HepG2 (cell line): Measurements from ENCODE around the gene FITM2. TPM values are rescaled to one million over a fixed set of nuclear protein-coding genes. Genes with fewer than 3 reads are reported as not detected.

ENCODE experiments used
- ATAC-seq: fragments of 200-7000 bp; cut with Tn5 transposase; 3 replicates; pipeline ENCODE4 v1.9.1; 2020; ENCODE audit warnings: mild to moderate bottlenecking, moderate library complexity
- BruUV-seq: library from RNA; stranded (reverse); fragments of 400-500 nt; replicated peaks from 2 replicates; lab custom pipeline; 2021; lab: Mats Ljungman, UMichigan
- CTCF ChIA-PET: fragments of 300-600 bp; formaldehyde crosslinking; extraction: SDS; loops from one replicate; lab custom pipeline; 2021; ENCODE audit warnings: low total read pairs, inconsistent platforms, low intra/inter-chr PET ratio; lab: Yijun Ruan, JAX
- POLR2A ChIA-PET: fragments of 350-600 bp; sonication (Branson Sonifier 250); formaldehyde crosslinking; loops from one replicate; lab custom pipeline; 2020; ENCODE audit warnings: antibody characterized with exemption, inconsistent platforms; lab: Yijun Ruan, JAX
- DNase-seq: peaks from one replicate; pipeline ENCODE4 v3.0.0-alpha.2; 2015; ENCODE audit warnings: low spot score
- FAIRE-seq: peaks from 3 replicates; lab custom pipeline; 2011; peaks lifted over from hg19 to GRCh38; lab: Jason Lieb, UNC
- H2AFZ ChIP-seq: one replicate; pipeline ENCODE4 v1.6.1; 2011; ENCODE audit warnings: low read length, inconsistent platforms
- H3K27ac ChIP-seq: fragments of 300-600 bp; 3 replicates; pipeline ENCODE4 v1.8.0; 2011; ENCODE audit warnings: mixed run types, mild to moderate bottlenecking, mixed read lengths, low read length, inconsistent platforms; ENCODE audit not compliant: insufficient read depth; ENCODE audit errors: extremely low read length
- H3K27me3 ChIP-seq, 2 experiments: fragments of 200-600 bp in 1 of 2; 2 replicates in 1 of 2; 3 replicates in 1 of 2; pipeline versions ENCODE4 v1.6.0 to v1.8.0; 2011; ENCODE audit warnings: low read length in 2 of 2, mild to moderate bottlenecking in 2 of 2, moderate library complexity in 2 of 2, inconsistent platforms in 1 of 2; ENCODE audit not compliant: insufficient read depth in 2 of 2, control insufficient read depth in 1 of 2
- H3K36me3 ChIP-seq, 2 experiments: fragments of 200-600 bp in 1 of 2; replicated peaks in 1 of 2; 2 replicates in 1 of 2; 3 replicates in 1 of 2; pipeline versions ENCODE4 v1.5.1 to v1.8.0; 2011; ENCODE audit warnings: low read length in 2 of 2, inconsistent platforms in 1 of 2; ENCODE audit not compliant: insufficient read depth in 2 of 2, control insufficient read depth in 1 of 2
- H3K4me1 ChIP-seq: 2 replicates; pipeline ENCODE4 v1.5.1; 2012; ENCODE audit warnings: low read length, inconsistent platforms; ENCODE audit not compliant: insufficient read depth
- H3K4me2 ChIP-seq: 2 replicates; pipeline ENCODE4 v1.6.0; 2011; ENCODE audit warnings: low read depth, low read length, inconsistent platforms
- H3K4me3 ChIP-seq, 3 experiments: fragments of 200-600 bp in 1 of 3; sonication (generic), shearing (Covaris generic) in 1 of 3; replicated peaks in 1 of 3; 2 replicates each; pipeline ENCODE4 v1.5.1; 2011 to 2016; ENCODE audit warnings: low read length in 3 of 3, inconsistent platforms in 2 of 3, low read depth in 2 of 3, mild to moderate bottlenecking in 2 of 3, control low read depth in 1 of 3, mixed read lengths in 1 of 3; ENCODE audit not compliant: insufficient read depth in 1 of 3
- H3K79me2 ChIP-seq: one replicate; pipeline ENCODE4 v1.6.1; 2011; ENCODE audit warnings: low read length, inconsistent platforms; ENCODE audit not compliant: insufficient read depth
- H3K9ac ChIP-seq: 2 replicates; pipeline ENCODE4 v1.6.0; 2011; ENCODE audit warnings: mild to moderate bottlenecking, low read depth, low read length, inconsistent platforms; ENCODE audit not compliant: insufficient read depth
- H3K9me3 ChIP-seq: 2 replicates; pipeline ENCODE4 v1.5.1; 2012; ENCODE audit warnings: mild to moderate bottlenecking, low read length
- H4K20me1 ChIP-seq: 2 replicates; pipeline ENCODE4 v1.6.0; 2011; ENCODE audit warnings: inconsistent platforms, mild to moderate bottlenecking, low read length, moderate library complexity; ENCODE audit not compliant: insufficient read depth
- CREB1 ChIP-seq, 2 experiments: fragments of 450-650 bp in 1 of 2; IDR thresholded peaks; 2 replicates each; pipeline ENCODE4 v1.6.1; 2016 to 2017; ENCODE audit warnings: control low read depth in 1 of 2, mild to moderate bottlenecking in 1 of 2, missing compliant biosample characterization in 1 of 2, missing genetic modification characterization in 1 of 2
- IKZF4 ChIP-seq: sonication (generic); formaldehyde crosslinking; IDR thresholded peaks from 2 replicates; pipeline ENCODE4 v1.5.1; 2020; ENCODE audit warnings: borderline replicate concordance, mild to moderate bottlenecking, low read depth, missing genetic modification reagents; ENCODE audit errors: not compliant biosample characterization
- NFRKB ChIP-seq: fragments of 450-650 bp; IDR thresholded peaks from 2 replicates; pipeline ENCODE4 v1.6.1; 2017
- NONO ChIP-seq, 2 experiments: fragments of 450-650 bp in 1 of 2; sonication (generic) in 1 of 2; formaldehyde crosslinking in 1 of 2; IDR thresholded peaks in 1 of 2; conservative IDR thresholded peaks in 1 of 2; 2 replicates each; pipeline versions ENCODE4 v1.6.1 to v1.8.0; 2017 to 2022; ENCODE audit warnings: mild to moderate bottlenecking in 1 of 2, missing genetic modification reagents in 1 of 2, moderate library complexity in 1 of 2
- NPAS2 ChIP-seq: sonication (generic); formaldehyde crosslinking; IDR thresholded peaks from 2 replicates; pipeline ENCODE4 v1.8.0; 2022; ENCODE audit warnings: mild to moderate bottlenecking, missing genetic modification reagents, borderline replicate concordance
- RAD21 ChIP-seq: fragments of 450-650 bp; formaldehyde crosslinking; IDR thresholded peaks from 2 replicates; pipeline ENCODE4 v1.5.0; 2020; ENCODE audit warnings: mild to moderate bottlenecking
- SALL2 ChIP-seq: sonication (generic); formaldehyde crosslinking; IDR thresholded peaks from 2 replicates; pipeline ENCODE4 v1.8.1; 2023; ENCODE audit warnings: mild to moderate bottlenecking, missing genetic modification reagents, inconsistent platforms
- SNAPC4 ChIP-seq: sonication (generic); formaldehyde crosslinking; IDR thresholded peaks from 2 replicates; pipeline ENCODE4 v1.4.0; 2020; ENCODE audit warnings: mild to moderate bottlenecking, missing genetic modification reagents
- SOX6 ChIP-seq, 2 experiments: fragments of 450-650 bp in 1 of 2; sonication (generic) in 1 of 2; formaldehyde crosslinking in 1 of 2; IDR thresholded peaks; 2 replicates each; pipeline versions ENCODE4 v1.4.0 to v1.6.1; 2017 to 2020; ENCODE audit warnings: antibody characterized with exemption in 1 of 2, mild to moderate bottlenecking in 1 of 2, missing genetic modification reagents in 1 of 2
- ZFP36L2 ChIP-seq: sonication (generic); formaldehyde crosslinking; IDR thresholded peaks from 2 replicates; pipeline ENCODE4 v1.4.0; 2020; ENCODE audit warnings: missing genetic modification reagents
- ZNF205 ChIP-seq: IDR thresholded peaks from 2 replicates; pipeline ENCODE4 v1.6.1; 2018; ENCODE audit warnings: missing biosample characterization, missing genetic modification reagents
- ZNF225 ChIP-seq: sonication (generic); formaldehyde crosslinking; IDR thresholded peaks from 2 replicates; pipeline ENCODE4 v1.4.0; 2020; ENCODE audit warnings: mild to moderate bottlenecking, missing genetic modification reagents
- ZNF513 ChIP-seq: sonication (generic); formaldehyde crosslinking; conservative IDR thresholded peaks from 2 replicates; pipeline ENCODE4 v1.5.0; 2020; ENCODE audit warnings: missing genetic modification reagents
- ZNF672 ChIP-seq: sonication (generic); formaldehyde crosslinking; IDR thresholded peaks from 2 replicates; pipeline ENCODE4 v1.8.1; 2022; ENCODE audit warnings: missing genetic modification reagents
- ZNF766 ChIP-seq: sonication (generic); formaldehyde crosslinking; IDR thresholded peaks from 2 replicates; pipeline ENCODE4 v1.5.0; 2020; ENCODE audit warnings: missing genetic modification reagents, borderline replicate concordance
- ZNF777 ChIP-seq: sonication (generic); formaldehyde crosslinking; IDR thresholded peaks from 2 replicates; pipeline ENCODE4 v1.4.0; 2020; ENCODE audit warnings: missing genetic modification reagents
- ZNF792 ChIP-seq: IDR thresholded peaks from 2 replicates; pipeline ENCODE4 v1.6.1; 2016
- ZNF839 ChIP-seq: sonication (generic); formaldehyde crosslinking; IDR thresholded peaks from 2 replicates; pipeline ENCODE4 v1.4.0; 2020; ENCODE audit warnings: missing genetic modification reagents, mild to moderate bottlenecking, borderline replicate concordance
- in situ Hi-C: cut with HindIII; loops from 2 replicates; pipeline ENCODE4 v1.10.0; 2017; ENCODE audit warnings: low pct_unique_long_range_greater_than_20kb; ENCODE audit not compliant: extremely low pct_ligation_motif_present
- intact Hi-C: fragments of 100-400 bp; cut with micrococcal nuclease; formaldehyde crosslinking; loops from one replicate; pipeline ENCODE4 v1.10.0; 2022; ENCODE audit not compliant: unreplicated experiment
- polyA plus RNA-seq, 8 experiments: library from polyadenylated mRNA; depleted of rRNA in 3 of 8; stranded (reverse) in 7 of 8; unstranded in 1 of 8; fragments of >200 nt; fragmentation: Illumina TruSeq in 4 of 8; extraction: Trizol in 4 of 8; gene quantifications; 2 replicates each; pipeline versions ENCODE4 v1.2.1 to v1.2.3, GENCODE V29; 2011 to 2016; ENCODE audit warnings: low read depth in 4 of 8, missing spikeins in 1 of 8, mixed read lengths in 1 of 8; ENCODE audit not compliant: insufficient read depth in 1 of 8
- total RNA-seq, 5 experiments: library from RNA; depleted of rRNA; stranded (reverse); fragments of >200 nt; fragmentation: Illumina TruSeq; extraction: Trizol; gene quantifications; 2 replicates each; pipeline ENCODE4 v1.2.3, GENCODE V29; 2016; ENCODE audit warnings: low read depth in 1 of 5
- TF ChIP-seq, protein P1 (sequence below): IDR thresholded peaks from 2 replicates; pipeline ENCODE4 v1.6.1; 2012; ENCODE audit warnings: inconsistent platforms

The FITM2 gene
- total and polyA plus RNA-seq, 2 of the 13 experiments (the other 11 are each of a cell fraction or from before 2014, with no cell fraction given), result 9.6 to 24.5 TPM

DNA sequence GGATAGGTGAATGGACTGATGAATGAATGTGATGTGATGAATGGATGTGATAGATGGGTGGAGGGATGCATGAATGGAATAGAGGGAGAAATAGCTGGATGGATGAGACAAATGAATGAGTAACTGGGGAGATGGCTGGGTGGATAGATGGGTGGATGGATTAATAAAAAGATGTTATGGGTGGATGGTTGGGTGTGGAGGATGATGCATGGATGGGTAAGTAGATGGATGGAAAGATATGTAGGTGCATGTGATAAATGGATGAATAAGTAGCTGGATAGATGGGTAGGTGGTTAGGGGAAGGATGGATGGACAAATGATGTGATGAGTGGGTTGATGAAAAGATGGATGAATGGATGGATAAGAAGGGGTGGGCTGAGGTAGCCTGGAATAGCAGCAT, 49.2 kb upstream of the FITM2 start:
- ATAC-seq (no peak), DNase-seq (no peak), FAIRE-seq (no peak)
- CTCF ChIA-PET, result no interaction called here
- no peaks in the 10 kb centered on the region; a peak in 1 of 5 replicates for H3K27me3 ChIP-seq
- no peaks in the 10 kb centered on the region for H3K9me3 ChIP-seq
- no peak overlapping the region for H3K4me2 ChIP-seq
- H3K36me3 ChIP-seq, result peaks cover 3 to 9% of the 10 kb centered on the region in 2 experiments; a peak in 4 of 5 replicates
- POLR2A ChIA-PET, result interaction anchor here (1.3 kb wide), 1 partner anchor 9 kb away, joined by 4 read pairs; no protein-coding TSS in a partner anchor
- H4K20me1 ChIP-seq, result peaks cover 6% of the 10 kb centered on the region; the same call in 1 of the 2 replicates
- intact Hi-C loops (no loop called here), in situ Hi-C loops (no loop called here)
- no peak overlapping the region for H3K4me3 ChIP-seq
- H3K4me1 ChIP-seq, result peaks cover 37% of the 10 kb centered on the region
- no peak overlapping the region for H2AFZ ChIP-seq
- no peak overlapping the region for H3K27ac ChIP-seq
- no peak overlapping the region for H3K9ac ChIP-seq
- BruUV-seq, result no TSS peak
- peaks cover 92% of the 10 kb centered on the region for H3K79me2 ChIP-seq
- TF ChIP-seq RAD21 (CRISPR knock-in tag) (no peak), ZNF672 (CRISPR knock-in tag) (0 out of 2 replicates have a peak, but pooled peaks have one; percentile 28), ZNF225 (CRISPR knock-in tag) (no peak), ZNF792 (CRISPR knock-in tag) (no peak), NONO (IDR thresholded peaks at IDR 0.05) (peak; percentile 8; the same call in 1 of the 2 replicates), NONO (CRISPR knock-in tag; conservative IDR thresholded peaks at IDR 0.05) (no peak), ZNF839 (CRISPR knock-in tag) (no peak), NPAS2 (CRISPR knock-in tag) (no peak), NFRKB (0 out of 2 replicates have a peak, but pooled peaks have one; percentile 22), SOX6 (IDR thresholded peaks at IDR 0.05) (peak; percentile 79; the same call in 1 of the 2 replicates), SOX6 (CRISPR knock-in tag; IDR thresholded peaks at IDR 0.05) (no peak), SNAPC4 (CRISPR knock-in tag) (no peak), CREB1 (IDR thresholded peaks at IDR 0.05) (peak; percentile 12; the same call in 1 of the 2 replicates), CREB1 (CRISPR knock-in tag; IDR thresholded peaks at IDR 0.05) (no peak), SALL2 (CRISPR knock-in tag) (no peak), ZFP36L2 (CRISPR knock-in tag) (no peak), ZNF513 (CRISPR knock-in tag) (no peak), ZNF205 (CRISPR knock-in tag) (no peak), ZNF766 (CRISPR knock-in tag) (no peak), ZNF777 (CRISPR knock-in tag) (no peak), IKZF4 (CRISPR knock-in tag) (no peak)
- TF ChIP-seq, protein P1, sequence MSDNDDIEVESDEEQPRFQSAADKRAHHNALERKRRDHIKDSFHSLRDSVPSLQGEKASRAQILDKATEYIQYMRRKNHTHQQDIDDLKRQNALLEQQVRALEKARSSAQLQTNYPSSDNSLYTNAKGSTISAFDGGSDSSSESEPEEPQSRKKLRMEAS, result no peak
